ENCODE data around the gene SRL.

DNA sequence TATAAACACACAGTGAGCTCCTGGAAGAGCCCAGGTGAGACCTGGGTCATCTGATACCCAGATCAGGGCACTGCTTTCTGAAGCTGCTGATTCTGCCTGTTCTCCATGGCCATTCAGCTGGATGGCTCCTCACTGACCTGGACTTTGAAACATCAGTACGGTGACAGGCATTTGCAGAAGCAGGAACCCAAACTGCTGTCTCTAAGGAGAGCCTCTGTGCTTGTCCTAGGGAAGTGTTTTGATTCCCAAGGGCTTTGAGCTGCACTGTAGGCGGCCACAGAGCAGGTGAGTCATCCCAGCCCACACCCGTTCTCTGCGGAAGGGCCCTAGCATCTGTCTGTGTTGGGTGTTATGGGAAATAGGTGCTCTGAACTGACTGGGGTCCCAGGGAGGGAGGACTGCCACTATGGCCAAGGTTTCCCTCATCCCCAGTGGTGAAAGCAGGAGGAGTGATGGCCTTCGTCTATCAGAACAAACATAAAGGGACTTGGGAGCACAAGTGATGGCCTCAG, 64.9 kb downstream of the SRL start:
- no peak for TF ChIP-seq POLR2A (IDR thresholded peaks at IDR 0.05; ENCODE audit: low read depth, low read length)
- no peak for TF ChIP-seq POLR2AphosphoS5 (IDR thresholded peaks at IDR 0.05; ENCODE audit: low read depth, low read length)

Data from GM12892 (cell line).